Activated CD4-positive, CD25-positive, alpha-beta regulatory T cell (primary cell): ENCODE results near the gene MLLT6.

Experiments
- DNase-seq, 4 experiments: peaks; one replicate each; lab custom pipeline; 2025; lab: John Stamatoyannopoulos, UW

MLLT6 gene

DNA sequence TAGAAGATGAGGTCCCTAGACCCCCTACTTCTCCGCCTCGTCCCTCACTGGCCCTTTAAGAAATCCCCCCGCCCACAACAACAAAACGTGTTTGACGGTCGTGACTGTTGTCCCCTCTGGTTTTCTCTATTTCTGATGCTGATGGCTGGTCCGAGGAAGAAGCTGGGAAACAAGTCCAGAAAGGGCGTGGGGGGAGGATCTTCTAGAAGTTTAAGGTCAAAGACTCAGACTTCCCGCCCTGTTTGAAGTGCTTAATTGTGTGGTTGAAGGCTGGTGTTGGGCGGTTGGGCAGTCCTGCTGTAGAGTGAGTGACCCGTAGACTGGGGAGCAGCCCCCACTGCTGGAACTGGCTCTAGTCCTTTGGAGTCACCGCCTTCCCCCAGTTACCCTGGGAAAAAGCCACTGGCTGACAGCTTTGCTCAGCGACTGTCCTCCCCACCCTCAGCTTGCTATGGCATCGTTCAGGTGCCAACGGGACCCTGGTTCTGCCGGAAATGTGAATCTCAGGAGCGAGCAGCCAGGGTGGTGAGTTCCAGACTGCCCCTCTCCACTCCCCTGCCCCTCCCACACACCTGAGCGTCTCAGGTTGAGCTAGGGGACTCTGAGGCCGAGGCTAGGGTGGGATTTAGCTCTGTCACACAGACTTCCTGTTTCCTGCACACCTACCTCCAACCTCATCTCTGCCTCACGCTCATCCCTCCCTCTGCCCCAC lies 1.6 kb downstream of the MLLT6 start:
- no peak for DNase-seq

DNA sequence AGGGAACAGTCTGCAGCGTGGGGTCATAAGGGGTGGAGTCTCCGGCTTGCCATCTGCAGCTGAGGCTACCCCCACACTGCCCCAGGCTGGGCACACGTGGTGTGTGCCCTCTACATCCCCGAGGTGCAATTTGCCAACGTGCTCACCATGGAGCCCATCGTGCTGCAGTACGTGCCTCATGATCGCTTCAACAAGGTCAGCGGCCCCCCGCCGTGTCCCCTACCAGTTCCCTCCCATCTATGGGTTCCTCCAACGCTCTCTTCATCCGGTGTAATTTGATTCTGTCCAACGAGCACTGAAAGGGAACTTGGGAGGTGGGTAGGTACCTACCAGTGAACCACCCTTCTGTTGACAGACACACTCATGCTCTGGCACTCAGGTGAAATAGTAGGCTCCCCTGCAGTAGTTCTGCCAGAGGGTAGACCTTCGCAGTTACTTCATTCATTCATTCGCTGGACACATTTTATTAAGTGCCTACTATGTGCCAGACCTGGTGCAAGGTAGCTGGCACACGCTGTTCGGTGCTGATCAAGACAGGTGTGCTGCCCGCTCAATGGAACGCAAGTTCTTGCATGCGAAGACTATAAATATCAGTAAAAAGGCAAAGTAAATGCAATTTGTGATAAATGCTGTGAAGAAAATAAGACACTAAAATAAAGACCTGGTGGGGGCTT lies 2.7 kb downstream of the MLLT6 start:
- no peak for DNase-seq

DNA sequence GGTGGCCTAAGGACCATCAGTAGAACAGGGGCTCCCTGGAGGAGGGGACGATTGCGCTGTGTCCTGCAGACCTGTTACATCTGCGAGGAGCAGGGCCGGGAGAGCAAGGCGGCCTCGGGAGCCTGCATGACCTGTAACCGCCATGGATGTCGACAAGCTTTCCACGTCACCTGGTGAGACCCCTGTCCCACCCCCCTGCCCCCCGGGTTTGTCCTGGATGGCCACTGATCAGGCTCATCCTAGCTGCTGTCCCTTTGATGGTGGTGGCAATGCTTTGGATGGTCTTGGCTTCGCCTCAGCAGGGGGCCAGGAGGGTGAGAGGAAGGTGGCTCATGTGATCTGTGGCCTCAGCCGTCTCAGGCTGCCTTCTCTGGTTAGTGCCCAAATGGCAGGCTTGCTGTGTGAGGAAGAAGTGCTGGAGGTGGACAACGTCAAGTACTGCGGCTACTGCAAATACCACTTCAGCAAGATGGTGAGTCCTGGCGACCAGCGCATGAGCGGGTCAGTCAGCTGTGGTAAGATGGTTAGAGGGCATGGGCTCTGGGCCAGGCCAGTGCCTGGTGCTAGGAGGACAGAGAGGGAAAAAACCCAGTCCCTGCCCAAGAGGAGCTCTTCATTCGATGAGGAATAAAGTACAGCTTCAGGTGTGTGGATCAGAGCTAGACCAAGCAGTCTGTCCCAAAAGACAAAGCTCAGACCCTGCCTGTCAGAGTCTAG lies 4.2 kb downstream of the MLLT6 start:
- DNase-seq, result no peak

DNA sequence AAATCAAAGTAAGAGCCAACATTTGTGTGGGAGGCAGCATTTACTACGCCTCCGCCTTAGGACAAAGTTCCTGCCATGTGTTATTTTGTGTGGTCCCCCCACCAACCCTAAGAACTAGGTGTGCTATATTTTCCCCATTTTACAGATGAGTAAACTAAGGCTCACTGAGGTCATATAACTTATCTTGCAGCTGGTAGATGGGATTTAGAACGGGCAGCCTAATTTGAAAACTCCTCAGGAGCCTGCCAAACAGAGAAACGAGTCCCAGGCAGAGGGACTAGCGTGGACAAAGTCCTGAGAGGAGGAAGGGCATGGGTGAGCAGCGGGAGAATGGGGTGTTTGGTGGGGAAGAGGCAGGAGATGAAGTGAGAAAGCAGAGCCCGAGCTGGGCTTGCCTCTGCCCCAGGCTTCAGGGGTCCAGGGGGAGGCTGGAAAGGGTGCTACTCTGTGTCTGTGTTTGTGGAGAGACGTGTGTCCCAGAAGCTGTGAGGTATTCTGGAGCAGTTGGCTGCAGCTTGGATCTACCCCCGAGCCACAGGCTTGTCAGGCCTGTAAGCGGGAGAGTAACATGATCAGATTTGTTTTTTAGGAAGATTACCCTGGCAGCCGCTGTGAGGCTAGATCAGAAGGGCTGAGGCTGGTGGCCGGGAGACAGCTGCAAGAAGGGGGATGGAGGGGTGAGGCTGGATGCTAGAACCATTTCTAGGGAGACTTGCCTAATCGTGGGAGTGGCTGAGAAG lies 5.0 kb downstream of the MLLT6 start:
- DNase-seq, result no peak

DNA sequence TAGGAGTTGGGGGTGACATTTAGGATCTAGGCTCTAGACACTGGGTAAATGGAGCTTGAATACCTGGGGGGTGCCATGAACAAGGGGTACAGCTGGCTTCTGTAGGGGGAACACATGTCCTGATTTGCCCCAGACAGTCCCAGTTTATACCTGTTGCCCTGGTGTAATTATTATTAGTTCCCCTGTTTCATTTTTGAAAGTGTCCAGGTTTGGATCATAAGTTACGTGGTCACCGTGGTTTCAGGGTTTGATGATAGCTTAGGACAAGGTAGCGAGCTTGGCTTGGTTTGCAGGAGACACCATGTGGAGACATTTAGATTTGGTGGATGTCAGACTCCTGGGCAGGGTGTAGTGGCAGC lies 5.5 kb downstream of the MLLT6 start:
- no peak for DNase-seq

DNA sequence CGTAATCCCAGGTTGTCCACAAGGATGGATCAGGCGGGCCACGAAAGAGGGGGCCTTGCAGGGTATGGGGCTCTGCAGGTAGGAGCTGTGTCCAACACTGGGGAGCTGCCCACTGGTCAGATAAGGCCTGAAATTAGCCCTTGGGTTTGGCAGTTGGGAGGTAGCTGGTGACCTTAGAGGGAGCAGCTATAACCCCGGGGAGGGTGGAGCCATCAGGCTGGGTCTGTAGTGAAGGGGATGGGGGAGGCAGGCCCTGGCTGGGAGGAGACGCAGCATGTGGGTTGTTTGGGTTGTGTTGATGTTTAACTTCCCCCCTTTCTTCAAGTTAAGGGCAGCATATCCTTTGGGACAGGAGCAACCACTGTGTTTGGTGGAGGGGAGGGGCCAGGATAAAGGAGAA lies 5.9 kb downstream of the MLLT6 start:
- DNase-seq, result no peak

DNA sequence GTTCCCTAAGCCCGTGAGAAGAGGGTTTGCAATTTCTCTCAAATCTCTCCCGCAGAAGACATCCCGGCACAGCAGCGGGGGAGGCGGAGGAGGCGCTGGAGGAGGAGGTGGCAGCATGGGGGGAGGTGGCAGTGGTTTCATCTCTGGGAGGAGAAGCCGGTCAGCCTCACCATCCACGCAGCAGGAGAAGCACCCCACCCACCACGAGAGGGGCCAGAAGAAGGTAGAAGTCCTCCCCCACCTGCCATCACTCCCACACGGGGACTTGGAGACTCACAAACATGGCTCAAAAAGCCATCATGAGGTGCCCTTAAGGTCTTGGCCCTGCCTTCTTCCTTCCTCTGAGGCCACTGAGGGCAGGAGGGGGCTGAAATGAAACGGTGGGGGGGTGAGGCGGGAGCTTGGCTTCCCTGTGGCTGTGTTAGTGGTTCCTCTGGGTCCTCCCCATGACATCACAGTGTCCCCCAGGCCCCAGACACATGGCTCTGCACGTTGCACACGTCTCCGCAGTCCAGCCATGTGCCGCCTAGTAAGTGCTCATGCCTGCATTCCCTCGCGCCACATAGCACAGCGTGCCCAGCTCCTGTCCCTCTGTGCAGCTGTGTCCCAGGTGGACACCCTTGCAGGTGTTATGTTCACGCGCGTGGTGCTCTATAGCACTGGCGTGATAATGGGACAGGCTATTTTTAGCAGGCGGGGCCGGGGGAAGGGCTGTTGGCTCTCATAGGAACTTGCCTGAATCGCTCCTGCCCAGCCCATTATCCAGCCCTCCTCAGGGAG lies 6.9 kb downstream of the MLLT6 start:
- DNase-seq, result no peak

DNA sequence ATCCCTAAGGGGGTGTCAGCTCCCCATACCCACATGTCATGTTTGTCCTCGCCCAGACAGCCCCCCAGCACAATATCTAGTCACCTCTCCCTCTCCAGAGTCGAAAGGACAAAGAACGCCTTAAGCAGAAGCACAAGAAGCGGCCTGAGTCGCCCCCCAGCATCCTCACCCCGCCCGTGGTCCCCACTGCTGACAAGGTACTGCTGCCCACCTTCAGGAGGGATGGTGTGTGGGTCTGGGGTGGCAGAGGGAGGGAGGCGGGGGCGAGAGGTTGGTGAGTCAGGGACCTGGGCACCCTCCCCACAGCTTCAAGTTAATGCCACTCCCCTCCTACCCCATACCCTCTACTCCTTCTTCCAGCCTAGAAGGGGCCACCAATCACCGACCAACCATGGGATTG lies 7.5 kb downstream of the MLLT6 start:
- DNase-seq, result no peak

DNA sequence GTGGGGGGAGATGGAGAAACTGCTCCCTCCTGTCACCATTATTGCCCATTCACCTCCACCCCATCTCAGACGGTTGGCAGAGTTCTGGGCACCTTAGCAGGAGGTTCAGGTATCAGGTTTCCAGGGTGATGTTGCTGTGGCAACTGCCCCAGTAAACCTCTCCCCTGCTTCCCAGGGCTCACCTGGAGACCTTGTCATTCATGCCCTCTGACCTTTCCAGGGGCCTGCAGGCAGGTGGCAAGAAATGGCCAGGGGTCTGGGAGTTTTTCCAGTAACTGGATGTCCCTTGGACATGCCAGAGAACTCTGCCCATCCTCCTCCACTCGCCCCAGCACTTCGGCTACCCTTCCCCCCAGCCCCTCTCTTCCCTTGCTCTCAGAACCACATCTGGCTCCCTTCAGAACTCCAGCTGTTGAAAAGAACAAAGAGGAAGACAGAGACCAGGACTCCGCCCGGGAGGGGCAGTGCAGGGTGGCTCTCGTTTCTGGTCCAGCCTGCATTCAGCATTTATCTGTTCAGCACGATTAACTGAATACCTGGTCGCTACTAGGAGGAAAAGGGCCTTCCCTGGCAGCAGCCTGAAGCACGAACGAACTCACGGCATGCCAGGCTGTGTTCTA lies 8.5 kb downstream of the MLLT6 start:
- no peak for DNase-seq

DNA sequence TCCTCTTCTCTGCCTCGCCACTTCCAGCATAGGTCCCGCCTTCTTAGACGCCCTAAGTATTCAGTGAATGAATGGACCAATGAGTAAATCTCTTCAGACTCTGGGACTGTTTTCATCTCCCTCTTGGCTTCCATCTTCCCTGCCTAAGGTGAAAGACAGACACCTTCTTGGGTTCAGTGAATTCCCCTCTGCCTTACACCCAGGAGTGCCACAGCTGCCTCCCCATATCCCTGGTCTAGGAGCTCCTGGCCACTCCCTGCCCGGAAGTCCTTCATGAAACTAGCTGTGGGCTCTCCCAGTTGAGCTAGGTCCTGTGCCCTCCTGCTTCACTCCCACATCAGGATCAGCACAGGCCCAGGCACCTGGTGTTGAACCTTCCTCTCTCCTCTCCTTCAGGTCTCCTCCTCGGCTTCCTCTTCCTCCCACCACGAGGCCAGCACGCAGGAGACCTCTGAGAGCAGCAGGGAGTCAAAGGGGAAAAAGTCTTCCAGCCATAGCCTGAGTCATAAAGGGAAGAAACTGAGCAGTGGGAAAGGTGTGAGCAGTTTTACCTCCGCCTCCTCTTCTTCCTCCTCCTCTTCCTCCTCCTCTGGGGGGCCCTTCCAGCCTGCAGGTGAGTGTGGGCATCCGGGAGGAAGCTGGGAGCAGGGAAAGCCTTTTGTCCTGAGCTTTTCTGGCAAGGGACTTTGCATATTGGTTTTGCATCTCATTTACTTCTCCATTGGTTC lies 10.3 kb downstream of the MLLT6 start:
- no peak for DNase-seq

DNA sequence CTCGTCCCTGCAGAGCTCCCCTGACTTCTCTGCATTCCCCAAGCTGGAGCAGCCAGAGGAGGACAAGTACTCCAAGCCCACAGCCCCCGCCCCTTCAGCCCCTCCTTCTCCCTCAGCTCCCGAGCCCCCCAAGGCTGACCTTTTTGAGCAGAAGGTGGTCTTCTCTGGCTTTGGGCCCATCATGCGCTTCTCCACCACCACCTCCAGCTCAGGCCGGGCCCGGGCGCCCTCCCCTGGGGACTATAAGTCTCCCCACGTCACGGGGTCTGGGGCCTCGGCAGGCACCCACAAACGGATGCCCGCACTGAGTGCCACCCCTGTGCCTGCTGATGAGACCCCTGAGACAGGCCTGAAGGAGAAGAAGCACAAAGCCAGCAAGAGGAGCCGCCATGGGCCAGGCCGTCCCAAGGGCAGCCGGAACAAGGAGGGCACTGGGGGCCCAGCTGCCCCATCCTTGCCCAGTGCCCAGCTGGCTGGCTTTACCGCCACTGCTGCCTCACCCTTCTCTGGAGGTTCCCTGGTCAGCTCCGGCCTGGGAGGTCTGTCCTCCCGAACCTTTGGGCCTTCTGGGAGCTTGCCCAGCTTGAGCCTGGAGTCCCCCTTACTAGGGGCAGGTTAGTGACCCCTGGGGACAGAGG lies 11.4 kb downstream of the MLLT6 start:
- no peak for DNase-seq

DNA sequence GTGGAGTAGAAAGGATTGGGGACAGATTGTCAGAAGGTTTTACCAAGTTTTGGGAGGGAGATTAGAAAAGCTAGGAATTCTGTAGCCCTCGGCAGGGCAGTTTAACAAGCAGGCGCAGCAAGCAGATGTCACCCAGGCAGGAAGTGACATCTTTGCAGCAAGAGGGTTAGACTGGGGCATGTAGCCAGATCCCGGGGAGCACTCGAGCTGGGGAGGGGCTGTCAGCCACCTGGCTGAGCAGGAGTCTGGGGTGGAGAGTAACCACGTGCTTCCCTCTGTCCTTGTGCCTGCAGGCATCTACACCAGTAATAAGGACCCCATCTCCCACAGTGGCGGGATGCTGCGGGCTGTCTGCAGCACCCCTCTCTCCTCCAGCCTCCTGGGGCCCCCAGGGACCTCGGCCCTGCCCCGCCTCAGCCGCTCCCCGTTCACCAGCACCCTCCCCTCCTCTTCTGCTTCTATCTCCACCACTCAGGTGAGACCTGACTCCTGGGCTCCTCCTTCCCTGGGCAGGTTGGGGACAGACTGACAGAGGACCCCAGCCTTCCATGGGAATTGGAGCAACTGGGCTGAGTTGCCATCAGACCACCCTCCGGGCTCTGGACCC lies 12.2 kb downstream of the MLLT6 start:
- no peak for DNase-seq

DNA sequence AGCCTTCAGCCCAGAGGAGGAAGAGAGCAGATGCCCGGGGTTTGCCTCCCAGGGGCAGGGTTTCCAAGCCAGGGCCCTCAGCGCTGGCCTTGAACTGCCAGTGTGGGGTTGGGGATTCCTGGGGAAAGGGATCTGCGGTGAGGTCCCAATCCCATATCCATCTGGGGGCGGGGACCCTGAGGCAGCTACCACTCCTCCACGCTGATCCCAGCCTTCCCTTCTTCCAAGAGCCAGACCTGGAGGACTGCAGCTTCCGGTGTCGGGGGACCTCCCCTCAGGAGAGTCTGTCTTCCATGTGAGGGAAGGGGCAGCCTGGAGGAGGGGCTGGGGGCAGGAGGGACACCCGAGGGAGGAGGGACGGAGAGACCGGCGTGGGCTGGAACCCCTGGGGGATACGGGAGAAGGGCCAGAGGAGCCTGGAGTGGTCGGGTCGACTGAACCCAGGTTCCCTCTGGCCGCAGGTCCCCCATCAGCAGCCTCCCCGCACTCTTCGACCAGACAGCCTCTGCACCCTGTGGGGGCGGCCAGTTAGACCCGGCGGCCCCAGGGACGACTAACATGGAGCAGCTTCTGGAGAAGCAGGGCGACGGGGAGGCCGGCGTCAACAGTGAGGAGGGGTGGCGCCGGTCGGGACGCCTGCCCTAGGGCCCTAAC lies 14.3 kb downstream of the MLLT6 start:
- DNase-seq, result no peak

DNA sequence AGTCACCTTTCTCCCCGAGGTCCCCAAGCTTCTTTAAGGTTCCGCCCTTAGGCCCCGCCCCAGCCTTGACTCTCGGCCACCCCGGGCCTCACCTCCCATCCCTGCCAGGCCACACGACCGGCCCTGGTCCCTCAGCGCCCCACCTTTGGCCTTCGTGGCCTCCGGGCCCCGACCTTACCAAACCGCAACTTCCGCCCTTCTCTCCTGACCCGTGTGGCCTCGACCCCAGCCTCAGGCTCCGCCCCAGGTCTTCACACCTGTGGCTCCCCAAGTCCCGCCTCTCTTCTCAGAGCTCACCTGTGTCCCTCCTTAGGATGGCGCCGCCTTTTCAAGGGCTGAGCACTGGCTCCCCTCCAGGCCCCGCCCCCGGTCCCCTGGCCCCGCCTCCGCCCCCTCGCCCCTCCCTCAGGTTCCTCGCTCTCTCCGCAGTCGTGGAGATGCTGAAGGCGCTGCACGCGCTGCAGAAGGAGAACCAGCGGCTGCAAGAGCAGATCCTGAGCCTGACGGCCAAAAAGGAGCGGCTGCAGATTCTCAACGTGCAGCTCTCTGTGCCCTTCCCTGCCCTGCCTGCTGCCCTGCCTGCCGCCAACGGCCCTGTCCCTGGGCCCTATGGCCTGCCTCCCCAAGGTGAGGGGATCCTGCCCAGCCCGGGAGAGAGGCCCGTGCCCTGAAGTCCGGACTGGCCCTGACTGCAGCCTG lies 15.0 kb downstream of the MLLT6 start:
- no peak for DNase-seq

DNA sequence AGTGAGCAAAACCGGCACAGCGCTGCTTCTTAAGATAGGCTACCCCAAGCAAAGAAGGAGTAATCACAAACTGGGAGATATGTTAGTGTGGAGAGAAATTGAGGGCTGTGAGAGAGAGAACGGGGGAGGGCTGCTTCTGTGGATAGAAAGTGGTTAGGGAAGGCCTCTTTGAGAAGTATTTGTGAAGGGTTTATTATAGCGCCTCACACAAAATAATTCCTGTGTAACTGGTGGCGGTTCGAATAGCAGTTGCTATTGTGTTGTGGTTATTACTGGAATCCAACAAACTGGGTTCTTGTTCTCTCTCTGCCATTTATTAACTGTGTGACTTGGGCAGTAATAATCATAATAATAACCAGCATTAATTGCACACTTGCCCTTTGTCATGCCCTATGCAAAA lies 15.9 kb downstream of the MLLT6 start:
- no peak for DNase-seq

DNA sequence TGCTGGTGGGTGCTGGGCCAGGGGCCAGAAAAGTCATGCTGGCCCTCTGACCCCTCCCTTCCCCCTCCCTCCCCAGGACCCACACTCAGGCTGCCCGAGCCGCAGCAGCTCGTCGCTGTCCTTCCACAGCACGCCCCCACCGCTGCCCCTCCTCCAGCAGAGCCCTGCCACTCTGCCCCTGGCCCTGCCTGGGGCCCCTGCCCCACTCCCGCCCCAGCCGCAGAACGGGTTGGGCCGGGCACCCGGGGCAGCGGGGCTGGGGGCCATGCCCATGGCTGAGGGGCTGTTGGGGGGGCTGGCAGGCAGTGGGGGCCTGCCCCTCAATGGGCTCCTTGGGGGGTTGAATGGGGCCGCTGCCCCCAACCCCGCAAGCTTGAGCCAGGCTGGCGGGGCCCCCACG lies 16.7 kb downstream of the MLLT6 start:
- DNase-seq, result no peak

DNA sequence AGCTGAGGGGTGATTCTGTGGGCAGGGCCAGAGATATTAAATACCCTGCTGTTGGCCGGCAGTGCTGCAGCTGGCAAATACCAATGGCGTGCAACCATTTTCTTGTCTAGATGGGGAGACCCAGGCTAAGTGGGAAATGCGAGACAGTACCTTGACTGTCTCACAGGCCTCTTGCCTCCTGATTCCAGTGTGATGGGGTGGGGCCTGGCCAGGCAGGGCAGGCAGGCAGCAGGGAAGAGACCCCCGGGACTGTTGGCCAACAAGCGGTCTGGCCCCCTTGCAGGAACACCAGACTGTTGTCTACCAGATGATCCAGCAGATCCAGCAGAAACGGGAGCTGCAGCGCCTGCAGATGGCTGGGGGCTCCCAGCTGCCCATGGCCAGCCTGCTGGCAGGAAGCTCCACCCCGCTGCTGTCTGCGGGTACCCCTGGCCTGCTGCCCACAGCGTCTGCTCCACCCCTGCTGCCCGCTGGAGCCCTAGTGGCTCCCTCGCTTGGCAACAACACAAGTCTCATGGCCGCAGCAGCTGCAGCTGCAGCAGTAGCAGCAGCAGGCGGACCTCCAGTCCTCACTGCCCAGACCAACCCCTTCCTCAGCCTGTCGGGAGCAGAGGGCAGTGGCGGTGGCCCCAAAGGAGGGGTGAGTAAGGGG lies 19.4 kb downstream of the MLLT6 start:
- DNase-seq, result no peak

DNA sequence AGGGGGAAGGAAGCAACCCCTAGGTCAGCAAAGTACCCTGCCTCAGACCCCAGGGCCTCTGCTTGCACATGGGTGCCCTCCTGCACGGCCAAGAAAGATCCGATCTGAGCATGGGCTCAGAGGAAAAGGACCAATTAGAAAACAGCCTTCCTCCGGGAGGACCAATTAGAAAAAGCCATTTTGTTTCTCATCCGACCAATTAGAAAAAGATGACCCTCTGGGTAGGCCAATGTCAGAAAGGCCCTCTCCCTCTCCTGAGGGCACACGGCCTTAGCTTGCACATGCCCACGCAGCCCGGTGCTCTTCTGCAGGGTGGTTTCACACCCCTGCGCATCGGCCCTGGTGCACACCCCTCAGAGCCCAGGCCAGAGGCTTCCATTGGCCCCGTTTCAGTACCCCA lies 20.0 kb downstream of the MLLT6 start:
- no peak for DNase-seq
